RKO (cell line): ENCODE data around the gene WDR54.
"Not testable (repeated sequence)": the region's sequence is repeated elsewhere in the genome, so short reads cannot be mapped to it uniquely, and the experiment has no call there.

Experiments
- DNase-seq: peaks from one replicate; pipeline ENCODE4 v3.0.0-alpha.2; 2016; ENCODE audit warnings: low spot score

WDR54 gene

GRCh38 chr2:74457129-74457548 is 35.6 kb downstream of the WDR54 start:
- DNase-seq: no peak

GRCh38 chr2:74457549-74458131 is 36.1 kb downstream of the WDR54 start:
- peak; percentile 70 for DNase-seq

- DNase-seq: peak; percentile 100
Measured at GRCh38 chr2:74458132-74458937, 36.8 kb downstream of the WDR54 start, which contains the start of gene WBP1. Gene WBP1, plus strand, starts transcription at chr2:74458438. Its CDS starts 165 bp downstream, at chr2:74458603.

- DNase-seq: no peak
Measured at GRCh38 chr2:74458938-74459363, 37.4 kb downstream of the WDR54 start.

- DNase-seq: not testable (repeated sequence)
Measured at GRCh38 chr2:74459503-74460118, 38.1 kb downstream of the WDR54 start.

- not testable (repeated sequence) for DNase-seq
Measured at GRCh38 chr2:74460187-74460586, 38.7 kb downstream of the WDR54 start.

GRCh38 chr2:74461187-74462053 is 39.9 kb downstream of the WDR54 start:
- DNase-seq: no peak

- DNase-seq: no peak
Measured at GRCh38 chr2:74462054-74462785, 40.7 kb downstream of the WDR54 start.

- no peak for DNase-seq
Measured at GRCh38 chr2:74462786-74463105, 41.2 kb downstream of the WDR54 start.

GRCh38 chr2:74464406-74464805 is 42.9 kb downstream of the WDR54 start:
- peak; percentile 40 for DNase-seq

GRCh38 chr2:74470742-74471141 is 49.2 kb downstream of the WDR54 start:
- not testable (repeated sequence) for DNase-seq

GRCh38 chr2:74471332-74472065 is 50.0 kb downstream of the WDR54 start:
- no peak for DNase-seq

GRCh38 chr2:74472086-74472944 is 50.8 kb downstream of the WDR54 start, which contains the start of gene MRPL53:
Gene MRPL53, minus strand, starts transcription at chr2:74472680. Its CDS starts 20 bp downstream, at chr2:74472660.
- DNase-seq: peak; percentile 93

GRCh38 chr2:74472945-74473258 is 51.4 kb downstream of the WDR54 start:
- DNase-seq: no peak

- no peak for DNase-seq
Measured at GRCh38 chr2:74474481-74474880, 53.0 kb downstream of the WDR54 start.

- DNase-seq: no peak
Measured at GRCh38 chr2:74474899-74475298, 53.4 kb downstream of the WDR54 start.
